Neutrophil (primary cell): ENCODE data around the gene PTPN3.
"Not testable (repeated sequence)": the region's sequence is repeated elsewhere in the genome, so short reads cannot be mapped to it uniquely, and the experiment has no call there.

Experiments used
- H3K27ac ChIP-seq: fragments of 200-600 bp; sonication (generic); 2 replicates; pipeline ENCODE4 v1.5.1; 2016; ENCODE audit warnings: mild to moderate bottlenecking, moderate library complexity
- H3K27me3 ChIP-seq: fragments of 200-600 bp; sonication (generic); 2 replicates; pipeline ENCODE4 v1.6.0; 2016; ENCODE audit warnings: mild to moderate bottlenecking
- H3K36me3 ChIP-seq: fragments of 200-600 bp; sonication (generic); 2 replicates; pipeline ENCODE4 v1.5.1; 2017
- H3K4me1 ChIP-seq, 2 experiments: fragments of 200-600 bp in 1 of 2; sonication (generic) in 1 of 2; 1 replicate in 1 of 2; 2 replicates in 1 of 2; pipeline versions ENCODE4 v1.5.1 to v1.6.1; 2013 to 2016; ENCODE audit warnings: low read depth in 1 of 2, low read length in 1 of 2, mild to moderate bottlenecking in 1 of 2, moderate library complexity in 1 of 2; ENCODE audit not compliant: control insufficient read depth in 1 of 2, insufficient read depth in 1 of 2
- H3K4me3 ChIP-seq, 2 experiments: fragments of 200-600 bp in 1 of 2; sonication (generic) in 1 of 2; 1 replicate in 1 of 2; 2 replicates in 1 of 2; pipeline ENCODE4 v1.5.1; 2013 to 2016; ENCODE audit warnings: low read depth in 1 of 2, low read length in 1 of 2, mild to moderate bottlenecking in 1 of 2, moderate library complexity in 1 of 2
- H3K9me3 ChIP-seq: fragments of 200-600 bp; sonication (generic); 2 replicates; pipeline ENCODE4 v1.5.1; 2016
- TF ChIP-seq, protein P1 (sequence below): fragments of 200-600 bp; sonication (generic); IDR thresholded peaks from 2 replicates; pipeline ENCODE4 v1.5.1; 2016; ENCODE audit warnings: antibody characterized with exemption

PTPN3 gene

DNA sequence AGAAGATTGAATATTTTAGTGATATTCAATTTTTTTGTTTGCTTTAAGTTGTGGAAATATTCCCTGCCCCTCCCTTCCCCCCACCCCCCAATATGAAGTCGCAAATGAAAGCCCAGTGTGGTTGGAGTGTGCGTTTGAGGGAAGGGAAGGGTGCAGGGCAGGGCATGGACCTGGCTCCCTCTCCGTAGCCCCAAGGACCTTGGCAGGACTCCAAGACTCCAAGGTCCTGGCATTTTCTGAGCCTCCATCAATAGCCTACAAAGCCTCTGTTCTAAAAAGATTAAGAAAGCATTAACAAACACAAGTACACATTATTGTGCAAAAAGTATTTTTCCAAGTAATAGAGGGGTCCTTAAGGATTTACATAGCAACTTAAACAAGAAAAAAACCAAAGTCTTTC lies 38.8 kb upstream of the PTPN3 start:
- H3K27me3 ChIP-seq, result peaks cover 4% of the 10 kb centered on the region
- no peaks in the 10 kb centered on the region for H3K36me3 ChIP-seq
- H3K27ac ChIP-seq, result no peak overlapping the region
- TF ChIP-seq, protein P1, sequence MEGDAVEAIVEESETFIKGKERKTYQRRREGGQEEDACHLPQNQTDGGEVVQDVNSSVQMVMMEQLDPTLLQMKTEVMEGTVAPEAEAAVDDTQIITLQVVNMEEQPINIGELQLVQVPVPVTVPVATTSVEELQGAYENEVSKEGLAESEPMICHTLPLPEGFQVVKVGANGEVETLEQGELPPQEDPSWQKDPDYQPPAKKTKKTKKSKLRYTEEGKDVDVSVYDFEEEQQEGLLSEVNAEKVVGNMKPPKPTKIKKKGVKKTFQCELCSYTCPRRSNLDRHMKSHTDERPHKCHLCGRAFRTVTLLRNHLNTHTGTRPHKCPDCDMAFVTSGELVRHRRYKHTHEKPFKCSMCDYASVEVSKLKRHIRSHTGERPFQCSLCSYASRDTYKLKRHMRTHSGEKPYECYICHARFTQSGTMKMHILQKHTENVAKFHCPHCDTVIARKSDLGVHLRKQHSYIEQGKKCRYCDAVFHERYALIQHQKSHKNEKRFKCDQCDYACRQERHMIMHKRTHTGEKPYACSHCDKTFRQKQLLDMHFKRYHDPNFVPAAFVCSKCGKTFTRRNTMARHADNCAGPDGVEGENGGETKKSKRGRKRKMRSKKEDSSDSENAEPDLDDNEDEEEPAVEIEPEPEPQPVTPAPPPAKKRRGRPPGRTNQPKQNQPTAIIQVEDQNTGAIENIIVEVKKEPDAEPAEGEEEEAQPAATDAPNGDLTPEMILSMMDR, result no peak
- H3K4me3 ChIP-seq, result no peak overlapping the region
- no peaks in the 10 kb centered on the region for H3K9me3 ChIP-seq
- no peaks in the 10 kb centered on the region for H3K4me1 ChIP-seq

GRCh38 chr9:109535365-109535764 lies 37.3 kb upstream of the PTPN3 start:
- TF ChIP-seq, protein P1, result no peak
- Histone ChIP-seq H3K27me3 (peaks cover 11% of the 10 kb centered on the region), H3K4me1 (no peaks in the 10 kb centered on the region), H3K9me3 (no peaks in the 10 kb centered on the region), H3K4me3 (no peak overlapping the region), H3K36me3 (no peaks in the 10 kb centered on the region), H3K27ac (no peak overlapping the region)

DNA sequence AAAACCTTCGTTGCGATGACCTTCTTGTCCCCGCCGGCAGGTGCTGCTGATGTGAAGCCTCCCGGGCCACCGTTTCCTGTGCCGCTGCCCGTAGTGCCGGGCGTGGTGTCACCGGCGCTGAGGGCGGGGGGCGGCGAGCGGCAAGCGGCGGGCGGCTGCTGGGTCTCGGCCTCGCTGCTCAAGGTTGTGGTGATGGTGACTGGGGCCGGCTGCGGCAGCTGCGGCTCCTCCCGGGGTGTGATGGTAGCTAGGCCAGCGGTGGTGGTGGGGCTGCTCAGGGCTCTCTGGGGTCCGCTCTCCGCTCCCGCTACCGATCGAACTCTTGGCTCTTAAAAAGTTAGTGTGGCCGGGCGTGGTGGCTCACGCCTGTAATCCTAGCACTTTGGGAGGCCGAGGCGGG lies 36.0 kb upstream of the PTPN3 start:
- Histone ChIP-seq H3K4me3 (no peak overlapping the region), H3K27me3 (peaks cover 13% of the 10 kb centered on the region), H3K36me3 (no peaks in the 10 kb centered on the region), H3K9me3 (no peaks in the 10 kb centered on the region), H3K27ac (no peak overlapping the region), H3K4me1 (no peaks in the 10 kb centered on the region)
- TF ChIP-seq, protein P1, result no peak

GRCh38 chr9:109532652-109533051 lies 34.5 kb upstream of the PTPN3 start:
- peaks cover 18% of the 10 kb centered on the region for H3K27me3 ChIP-seq
- not testable (repeated sequence) for H3K4me1 ChIP-seq

DNA sequence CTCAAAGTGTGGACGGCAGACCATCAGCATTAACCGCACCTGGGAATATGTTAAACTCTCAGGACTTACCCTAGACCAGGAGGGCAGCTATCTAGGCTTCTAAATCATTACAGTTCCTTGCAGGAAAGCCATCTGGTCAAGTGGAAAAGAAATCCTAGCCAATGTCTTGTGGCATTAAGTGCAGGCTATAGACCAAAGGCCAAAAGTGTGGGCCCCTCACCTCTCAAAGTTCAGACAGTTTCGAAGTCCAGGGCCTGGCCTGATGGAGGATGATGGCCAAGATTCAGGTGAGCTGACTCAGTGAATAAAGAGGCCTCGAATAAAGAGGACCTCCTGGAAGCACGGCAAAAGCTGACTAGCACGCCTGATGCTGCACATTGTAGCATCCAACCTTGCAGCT lies 24.0 kb upstream of the PTPN3 start:
- H3K4me3 ChIP-seq, result no peak overlapping the region
- no peak overlapping the region for H3K27ac ChIP-seq
- H3K9me3 ChIP-seq, result no peaks in the 10 kb centered on the region
- no peaks in the 10 kb centered on the region for H3K36me3 ChIP-seq
- no peaks in the 10 kb centered on the region for H3K4me1 ChIP-seq
- TF ChIP-seq, protein P1, result no peak
- H3K27me3 ChIP-seq, result no peaks in the 10 kb centered on the region

More at GRCh38 chr9:109532652-109533051, 34.5 kb upstream of the PTPN3 start:
- H3K9me3 ChIP-seq, H3K4me3 ChIP-seq, H3K36me3 ChIP-seq, H3K27ac ChIP-seq: not testable (repeated sequence)

DNA sequence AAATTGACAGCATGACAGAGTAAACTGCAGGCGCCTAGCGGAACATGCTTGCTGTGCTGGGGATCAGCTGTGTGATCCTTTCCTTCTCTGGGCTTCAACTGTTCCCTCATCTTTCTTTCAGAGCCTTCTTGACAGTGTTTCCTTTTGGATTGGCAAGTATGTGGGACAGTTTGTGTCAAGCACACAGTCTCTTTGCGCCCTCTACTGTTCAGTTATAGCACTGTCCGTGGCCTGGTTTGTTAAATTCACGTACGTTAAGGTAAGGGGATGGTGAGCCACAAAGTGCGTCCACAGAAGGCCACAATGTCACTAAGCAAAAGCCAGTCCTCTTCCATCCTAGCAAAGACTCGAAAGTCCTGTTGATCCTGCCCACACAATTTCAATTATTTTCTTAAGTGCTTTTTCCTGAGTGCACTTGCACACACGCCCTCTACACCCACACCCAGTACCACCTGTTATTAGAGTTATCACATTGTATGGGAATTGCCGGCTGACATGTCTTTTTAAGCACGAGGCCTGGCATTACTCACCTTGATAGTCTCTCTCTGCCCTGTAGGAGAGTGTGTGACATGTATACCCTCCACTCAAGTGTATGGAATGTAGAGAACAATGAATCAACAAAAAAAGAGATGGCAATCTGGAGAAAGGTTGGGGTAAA lies 22.5 kb upstream of the PTPN3 start:
- TF ChIP-seq, protein P1, result no peak
- Histone ChIP-seq H3K27ac (no peak overlapping the region), H3K9me3 (no peaks in the 10 kb centered on the region), H3K36me3 (no peaks in the 10 kb centered on the region), H3K27me3 (peaks cover 7% of the 10 kb centered on the region), H3K4me1 (no peaks in the 10 kb centered on the region), H3K4me3 (no peak overlapping the region)
